Caki2 (cell line): Measurements from ENCODE around the gene RREB1. TPM values are rescaled to one million over a fixed set of nuclear protein-coding genes. Genes with fewer than 3 reads are reported as not detected.

ENCODE experiments used
- DNase-seq: peaks from one replicate; pipeline ENCODE4 v3.0.0-alpha.2; 2015; ENCODE audit warnings: low read depth
- in situ Hi-C: cut with HindIII; loops from 2 replicates; pipeline ENCODE4 v1.10.0; 2016; ENCODE audit warnings: low sequenced_read_pairs, low pct_unique_long_range_greater_than_20kb, mixed read lengths
- total RNA-seq: library from RNA; depleted of rRNA; stranded (reverse); fragments of >200 nt; shearing (Covaris generic); gene quantifications from 2 replicates; pipeline ENCODE4 v1.2.3, GENCODE V29; 2014; ENCODE audit warnings: low replicate concordance

RREB1 gene
- total RNA-seq, 1 experiment from 2014 or later = 5.1 TPM

DNA sequence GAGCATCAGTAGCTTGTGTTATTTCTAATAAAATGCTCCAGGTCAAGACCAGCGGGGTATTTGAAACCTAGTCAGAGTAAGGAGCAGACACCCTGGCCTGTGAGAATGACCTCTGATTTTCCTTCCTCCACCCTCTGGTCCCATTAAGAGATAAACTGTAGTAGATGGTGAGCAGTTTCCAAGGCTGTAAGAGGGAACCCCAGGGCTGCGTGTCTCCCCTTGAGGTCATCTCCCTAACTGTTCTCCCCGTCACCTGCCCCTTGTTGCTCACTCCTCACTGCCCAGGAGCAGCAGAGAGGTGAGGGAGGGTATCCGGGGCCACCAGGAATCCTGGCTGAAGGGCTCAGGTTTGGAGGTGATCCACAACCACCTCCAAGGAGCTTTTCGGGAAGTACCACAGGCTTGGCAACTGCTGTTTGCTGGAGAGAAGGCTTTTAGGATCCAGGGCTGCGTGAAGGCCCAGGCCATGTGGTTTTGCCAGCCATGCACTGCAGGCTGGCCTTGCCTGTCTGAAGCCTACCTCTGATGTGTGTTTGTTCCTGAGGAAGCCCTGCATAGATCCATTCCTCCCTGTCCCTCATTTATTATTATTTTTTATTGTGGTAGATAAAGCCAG is 62.5 kb downstream of the RREB1 start:
- in situ Hi-C loops = no loop called here
- no peak for DNase-seq

DNA sequence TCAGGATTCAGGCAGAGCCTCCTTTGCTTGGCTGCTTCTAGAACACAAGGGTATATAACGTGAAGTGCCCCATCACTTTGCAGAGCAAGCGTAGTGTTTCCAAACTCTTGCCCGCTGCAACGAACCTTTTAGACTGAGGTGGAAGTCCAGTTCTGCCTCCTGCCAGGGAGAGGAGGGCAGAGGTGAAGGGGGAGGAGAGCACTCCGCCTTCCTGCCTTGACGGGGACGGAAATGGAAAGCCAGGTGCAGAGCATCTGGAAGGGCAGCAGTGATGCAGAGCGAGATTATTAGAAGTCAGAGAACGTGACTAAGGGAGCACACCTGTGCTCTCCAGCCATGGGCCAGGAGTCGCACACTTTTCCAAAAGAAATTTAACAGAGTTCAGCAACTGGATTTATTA is 63.4 kb downstream of the RREB1 start:
- DNase-seq = no peak
- in situ Hi-C loops = no loop called here

DNA sequence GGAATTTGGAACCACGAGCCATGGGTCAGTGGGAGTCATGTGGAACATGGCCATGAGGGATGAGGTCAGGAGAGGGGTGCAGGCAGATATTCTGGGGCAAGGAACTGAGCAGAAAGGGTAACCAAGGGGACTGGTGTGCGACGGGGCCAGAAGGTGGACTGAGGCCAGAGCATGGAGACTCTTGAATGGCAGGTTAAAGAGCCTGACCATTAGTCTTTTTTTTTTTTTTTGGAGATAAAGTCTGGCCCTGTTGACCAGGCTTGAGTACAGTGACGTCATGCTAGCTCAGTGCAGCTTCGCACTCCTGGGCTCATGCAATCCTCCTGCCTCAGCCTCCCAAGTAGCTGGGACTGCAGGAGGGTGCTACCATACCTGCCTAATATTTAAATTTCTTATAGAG is 64.0 kb downstream of the RREB1 start:
- no peak for DNase-seq

DNA sequence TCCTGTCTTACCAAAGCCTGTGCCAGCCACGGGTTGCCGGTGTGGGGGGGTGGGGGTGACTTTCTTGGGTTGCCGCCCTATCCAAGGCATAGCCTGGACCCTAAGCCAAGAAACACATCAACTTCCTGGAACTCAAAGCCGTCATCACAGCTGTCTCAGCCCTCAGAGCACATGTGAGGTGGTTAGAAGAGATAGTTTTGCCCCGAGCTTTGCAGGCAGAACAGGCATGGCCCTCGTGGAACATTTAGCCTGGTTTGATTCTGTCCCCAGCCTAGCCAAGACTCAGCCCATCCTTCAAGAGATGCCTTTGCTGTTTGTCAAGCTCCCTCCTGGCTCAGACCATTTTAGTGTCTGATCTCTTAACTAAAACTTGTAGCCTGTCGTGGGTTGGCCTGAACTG is 64.9 kb downstream of the RREB1 start:
- no peak for DNase-seq

More for the DNA sequence above, 64.0 kb downstream of the RREB1 start:
- in situ Hi-C loops = no loop called here

DNA sequence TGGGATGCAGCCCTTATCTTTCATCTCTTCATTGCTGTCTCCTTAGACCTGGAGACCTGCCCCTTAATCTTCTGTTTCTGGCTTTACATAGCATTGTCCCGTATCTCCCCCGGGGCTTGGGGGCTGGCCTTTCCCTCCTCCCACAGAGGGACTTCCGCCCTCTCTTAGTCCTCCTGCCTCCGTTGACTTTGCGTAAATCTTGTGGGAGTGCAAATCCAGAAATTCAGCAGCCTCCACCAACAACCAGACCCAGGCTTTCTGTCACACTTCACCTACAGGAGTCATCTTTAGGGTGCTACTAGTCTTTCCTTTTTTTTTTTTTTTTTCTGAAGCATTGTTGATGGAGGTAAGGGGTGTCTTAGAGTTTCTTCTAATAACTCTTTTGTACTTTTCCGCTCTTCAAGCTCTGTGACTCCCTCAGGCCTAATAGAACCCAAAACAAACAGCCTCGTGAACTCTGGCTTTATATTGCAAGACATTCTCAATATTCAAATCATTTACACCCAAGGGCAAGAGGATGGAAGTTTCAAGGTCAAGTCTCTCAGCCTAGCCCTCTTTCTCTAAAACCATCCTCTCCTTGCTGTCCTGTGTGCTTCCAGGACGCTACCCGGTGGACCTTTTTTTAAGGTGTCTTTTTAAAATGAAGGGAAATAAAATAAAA is 66.2 kb downstream of the RREB1 start:
- no peak for DNase-seq
- in situ Hi-C loops = no loop called here

More for the DNA sequence above, 64.9 kb downstream of the RREB1 start:
- in situ Hi-C loops = no loop called here

DNA sequence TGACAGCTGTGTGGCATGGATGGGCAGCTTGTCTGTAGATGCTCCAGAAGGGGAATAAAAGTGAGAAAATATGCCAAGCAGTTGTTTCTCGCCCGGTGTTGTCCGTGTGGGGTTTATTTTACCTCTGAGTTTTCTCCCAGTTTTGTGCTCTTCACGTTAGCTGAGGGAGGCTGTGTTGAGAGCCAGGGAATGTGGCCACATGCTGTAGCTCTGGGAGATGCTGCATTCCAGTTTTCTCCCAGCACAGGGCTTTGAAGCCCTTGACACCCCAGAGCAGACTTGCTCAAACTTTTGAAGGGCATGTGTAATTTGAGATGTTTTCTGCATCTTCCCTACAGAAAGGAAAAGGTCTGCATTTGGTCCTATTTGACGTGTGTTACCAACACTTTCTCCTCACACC is 67.7 kb downstream of the RREB1 start:
- in situ Hi-C loops = no loop called here
- DNase-seq = no peak

DNA sequence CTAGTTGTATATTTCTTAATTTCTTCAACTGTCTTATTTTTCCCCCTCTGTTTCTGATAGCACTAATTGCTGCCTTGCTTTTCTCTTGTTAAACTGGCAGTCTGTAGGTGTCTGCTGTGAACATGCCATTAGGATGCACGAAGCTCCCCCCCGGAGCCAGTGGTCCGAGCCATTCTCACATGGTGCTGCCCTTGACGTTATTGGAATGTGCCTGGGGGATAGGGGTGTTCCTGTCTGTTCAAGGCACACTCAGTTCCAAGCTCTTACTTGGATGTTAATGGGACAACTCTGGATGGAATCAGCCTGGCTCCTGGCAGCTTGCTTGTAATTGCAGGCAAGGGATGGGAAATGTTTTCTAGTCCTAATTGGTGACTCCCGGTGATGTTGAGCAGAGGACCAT is 68.4 kb downstream of the RREB1 start:
- in situ Hi-C loops = no loop called here
- DNase-seq = no peak

DNA sequence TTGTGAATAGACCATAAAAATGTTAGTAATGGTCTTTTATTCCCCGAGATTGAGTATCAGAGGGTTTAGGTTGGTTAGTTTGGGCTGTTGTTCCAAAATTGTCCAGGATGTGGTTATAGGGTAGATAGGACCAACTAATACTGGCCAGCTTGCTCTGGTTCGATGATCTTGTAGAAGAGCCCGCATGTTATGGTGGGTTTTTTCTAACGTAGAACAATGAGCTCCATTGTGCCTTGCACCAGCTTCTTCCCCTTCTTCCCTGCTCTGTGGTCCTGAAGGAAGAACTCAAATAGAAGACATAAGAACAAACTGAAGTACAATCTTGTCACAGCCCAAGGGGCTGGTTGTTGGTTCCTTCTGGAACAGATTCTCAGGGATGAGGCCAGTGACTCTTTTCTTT is 70.5 kb downstream of the RREB1 start:
- no peak for DNase-seq
- in situ Hi-C loops = no loop called here

DNA sequence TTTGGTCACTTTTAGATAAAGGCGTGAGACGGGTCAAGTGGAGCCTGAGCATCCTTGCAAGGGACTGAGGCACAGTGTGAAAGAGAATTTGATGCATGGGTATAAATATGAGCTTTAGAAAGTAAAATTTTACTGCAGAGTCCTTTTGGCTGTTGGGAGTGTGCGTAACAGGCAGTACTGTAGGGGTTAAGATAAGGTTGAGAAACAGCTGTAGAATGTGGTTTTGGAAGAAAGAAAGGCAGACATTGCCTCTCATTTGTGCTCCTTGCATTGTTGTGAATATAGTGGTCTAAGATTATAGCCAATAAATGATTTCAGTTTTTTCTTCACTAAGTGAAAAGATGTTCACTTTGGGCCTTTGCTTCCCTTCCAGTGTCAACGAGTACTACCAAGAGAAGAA is 73.0 kb downstream of the RREB1 start:
- no peak for DNase-seq
- in situ Hi-C loops = no loop called here

DNA sequence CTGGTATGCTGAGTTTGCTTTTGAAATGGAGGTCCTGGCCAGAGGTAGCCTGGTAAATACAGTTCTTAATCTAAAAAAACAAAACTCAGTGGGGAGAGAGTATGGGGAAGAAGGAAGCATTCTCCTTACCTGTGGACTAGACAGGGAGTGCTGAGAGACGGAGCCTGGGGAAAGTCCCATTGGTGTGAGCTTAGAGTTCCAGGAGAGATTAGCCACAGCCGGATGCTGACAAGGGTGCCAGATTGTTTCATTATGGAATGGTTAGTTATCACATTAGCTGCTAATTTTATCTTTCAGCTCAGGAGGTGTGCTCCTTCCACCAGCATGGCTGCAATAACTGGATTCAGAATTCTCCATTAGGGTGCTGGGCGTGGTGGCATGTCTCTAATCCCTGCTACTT is 75.9 kb downstream of the RREB1 start:
- no peak for DNase-seq
- in situ Hi-C loops = no loop called here

DNA sequence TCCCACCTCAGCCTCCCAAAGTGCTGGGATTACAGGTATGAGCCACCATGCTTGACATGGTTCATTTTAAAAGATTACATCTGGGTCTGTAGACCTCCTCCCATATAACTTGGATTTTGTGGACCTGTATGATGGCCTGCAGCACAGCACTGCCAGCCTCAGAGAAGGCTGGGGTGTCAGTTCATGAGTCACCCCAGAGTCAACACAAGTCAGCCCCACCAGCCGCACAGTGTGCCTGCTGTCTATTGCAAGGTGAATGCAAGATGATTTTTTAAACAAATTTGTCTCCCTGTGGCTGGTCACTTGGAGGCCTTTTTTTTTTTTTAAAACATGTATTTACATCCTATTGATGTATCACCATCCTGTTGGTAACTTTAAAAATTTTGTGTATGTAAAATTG is 76.7 kb downstream of the RREB1 start:
- in situ Hi-C loops = no loop called here
- DNase-seq = no peak

DNA sequence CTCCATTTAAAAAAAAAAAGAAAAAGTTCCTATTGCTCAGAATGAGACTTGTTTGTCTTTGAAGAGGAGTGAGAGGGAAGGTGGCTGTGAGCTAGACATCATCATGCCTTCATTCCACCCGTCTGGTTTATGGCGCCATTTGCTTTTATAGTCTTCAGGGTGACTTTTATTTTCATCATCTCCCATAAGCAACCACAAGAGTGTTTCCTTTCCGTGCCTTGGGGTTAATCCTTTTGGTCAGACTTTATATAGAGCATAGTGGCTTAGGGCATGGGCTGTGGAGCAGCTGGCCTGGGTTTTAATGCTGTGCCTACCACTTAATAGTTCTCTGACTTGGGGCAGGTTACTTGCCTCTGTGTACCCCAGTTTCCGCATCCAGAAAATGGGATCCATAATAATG is 77.8 kb downstream of the RREB1 start:
- in situ Hi-C loops = no loop called here
- DNase-seq = no peak

DNA sequence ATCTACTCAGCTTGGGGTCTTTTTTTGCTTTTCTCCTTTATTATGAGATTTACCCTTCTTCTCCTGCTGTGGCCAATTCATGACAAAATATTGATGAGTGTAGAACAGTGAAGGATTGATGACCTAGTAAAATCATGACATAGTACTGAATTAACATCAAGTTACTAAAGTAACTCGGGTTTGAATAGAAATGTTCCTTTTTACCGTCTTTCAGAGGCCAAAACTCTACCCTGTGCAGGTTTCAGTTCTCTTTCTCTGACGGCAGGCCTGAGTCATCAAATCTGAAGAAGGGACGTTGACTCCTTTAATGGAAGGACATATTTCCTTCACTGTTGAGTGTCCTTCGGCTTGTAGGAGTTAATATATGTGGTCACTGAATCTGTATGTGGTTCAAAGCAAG is 80.7 kb downstream of the RREB1 start:
- no peak for DNase-seq
- in situ Hi-C loops = no loop called here

DNA sequence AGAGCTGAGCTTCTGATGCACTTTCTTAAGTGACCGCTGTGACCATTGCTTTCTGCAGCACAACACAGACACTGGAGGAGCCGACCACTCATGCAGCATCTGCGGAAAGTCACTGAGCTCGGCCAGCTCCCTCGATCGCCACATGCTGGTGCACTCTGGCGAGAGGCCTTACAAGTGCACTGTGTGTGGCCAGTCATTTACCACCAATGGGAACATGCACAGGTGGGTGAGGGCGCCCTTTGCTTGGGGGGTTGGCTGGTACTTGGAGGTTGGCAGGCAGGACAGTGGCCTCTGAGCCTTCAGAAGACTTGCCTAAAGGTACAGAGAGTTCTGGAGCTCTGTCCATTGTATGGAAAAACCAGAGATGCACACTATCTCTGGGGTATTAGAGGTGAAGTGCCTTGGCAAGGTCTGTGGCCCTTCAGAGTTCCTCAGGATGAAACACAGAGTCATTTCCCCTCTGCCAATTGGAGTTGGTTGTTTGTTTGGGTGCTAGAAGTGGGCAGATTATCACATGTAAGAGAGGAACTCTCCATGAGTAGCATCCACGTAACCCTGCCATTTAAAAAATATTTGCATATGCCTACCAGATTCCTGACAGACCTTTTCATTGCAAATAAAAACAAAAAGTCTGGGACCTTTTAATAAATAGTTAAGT is 81.5 kb downstream of the RREB1 start:
- no peak for DNase-seq
- in situ Hi-C loops = no loop called here

DNA sequence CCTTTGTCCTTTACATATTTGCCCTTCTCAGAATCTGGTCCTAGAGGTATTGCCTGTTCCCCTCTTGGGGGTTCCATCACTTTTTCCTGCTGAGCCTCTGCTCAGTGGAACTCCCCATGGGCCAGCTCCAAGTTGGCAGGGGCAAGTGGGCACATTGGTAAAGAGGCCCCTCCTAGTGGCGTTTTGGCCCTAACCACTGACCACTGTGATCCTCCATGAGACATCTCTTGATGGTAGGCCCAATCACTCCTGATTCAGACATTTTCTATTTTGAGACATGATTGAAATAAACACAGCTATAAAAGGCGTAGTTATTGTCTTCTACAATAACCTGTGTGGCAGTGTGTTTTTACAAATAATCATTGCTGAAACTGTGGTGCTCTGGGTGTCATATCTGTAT is 83.0 kb downstream of the RREB1 start:
- in situ Hi-C loops = no loop called here

DNA sequence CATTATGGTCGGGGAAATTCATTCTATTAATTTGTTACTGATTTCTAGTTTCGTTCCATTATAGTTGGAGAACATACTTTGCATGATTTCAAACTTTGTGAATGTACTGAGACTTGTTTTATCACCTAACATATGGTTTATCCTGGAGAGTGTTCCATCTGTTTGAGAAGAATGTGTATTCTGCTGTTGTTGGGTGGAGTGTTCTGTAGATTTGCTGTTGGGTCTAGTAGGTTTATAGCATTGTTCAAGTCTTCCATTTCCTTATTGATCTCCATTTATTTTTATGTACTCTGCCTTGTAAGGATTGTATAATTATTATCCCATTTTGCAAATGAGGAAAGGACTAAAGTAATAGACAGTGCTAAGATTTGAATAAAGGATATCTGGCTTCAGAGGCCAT is 85.4 kb downstream of the RREB1 start:
- DNase-seq = no peak
- in situ Hi-C loops = no loop called here

More for the DNA sequence above, 83.0 kb downstream of the RREB1 start:
- no peak for DNase-seq

DNA sequence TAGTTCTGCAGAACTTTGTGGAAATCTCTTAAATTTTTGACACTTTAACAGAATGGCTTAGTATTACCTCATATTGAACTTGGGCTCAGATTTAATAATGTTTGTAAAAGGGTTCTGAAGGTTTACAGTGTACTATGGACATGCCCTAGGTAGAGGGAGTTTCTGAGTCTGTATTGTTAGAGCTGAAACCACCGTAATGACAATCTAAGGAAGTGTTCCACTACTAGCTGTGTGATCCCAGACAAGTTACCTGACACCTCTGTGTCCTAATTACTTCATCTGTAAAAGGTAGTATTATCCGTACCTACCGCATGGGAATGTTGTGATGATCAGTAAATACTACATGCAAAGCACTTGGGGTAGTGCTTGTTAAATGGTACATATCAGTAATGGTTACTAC is 86.9 kb downstream of the RREB1 start:
- in situ Hi-C loops = no loop called here
- DNase-seq = no peak

DNA sequence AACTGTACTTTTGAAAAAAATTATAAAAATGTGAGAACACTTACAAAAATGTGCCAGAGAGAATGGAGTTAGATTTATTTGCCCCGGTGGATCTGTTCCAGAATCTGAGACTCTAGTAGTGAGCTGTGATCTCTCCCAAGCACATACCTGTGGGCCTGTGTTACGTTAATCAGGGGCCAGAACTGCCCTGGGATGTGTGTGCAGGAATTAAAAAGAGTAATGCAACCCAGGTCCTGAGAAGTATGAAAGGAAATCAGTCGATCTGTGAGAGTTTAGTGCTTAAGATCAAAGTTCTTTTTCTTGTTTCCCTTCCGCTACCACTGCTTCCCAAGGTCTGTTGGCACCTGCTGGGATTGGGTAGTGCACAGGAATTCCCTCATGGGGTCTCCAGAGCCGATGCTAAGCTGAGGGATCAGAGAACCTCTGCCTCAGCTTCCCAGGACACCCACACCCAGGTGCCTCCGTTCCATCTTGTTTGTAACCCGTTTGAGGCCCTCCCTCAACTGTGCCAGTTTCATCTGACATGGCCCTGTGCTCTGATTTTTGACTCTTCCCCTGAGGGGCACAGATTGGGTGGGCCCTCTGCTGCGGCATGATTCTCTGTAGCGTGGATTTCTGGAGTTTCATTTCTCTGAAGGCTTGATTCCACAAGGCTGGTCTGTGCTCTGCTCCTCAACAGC is 87.7 kb downstream of the RREB1 start:
- DNase-seq = no peak

DNA sequence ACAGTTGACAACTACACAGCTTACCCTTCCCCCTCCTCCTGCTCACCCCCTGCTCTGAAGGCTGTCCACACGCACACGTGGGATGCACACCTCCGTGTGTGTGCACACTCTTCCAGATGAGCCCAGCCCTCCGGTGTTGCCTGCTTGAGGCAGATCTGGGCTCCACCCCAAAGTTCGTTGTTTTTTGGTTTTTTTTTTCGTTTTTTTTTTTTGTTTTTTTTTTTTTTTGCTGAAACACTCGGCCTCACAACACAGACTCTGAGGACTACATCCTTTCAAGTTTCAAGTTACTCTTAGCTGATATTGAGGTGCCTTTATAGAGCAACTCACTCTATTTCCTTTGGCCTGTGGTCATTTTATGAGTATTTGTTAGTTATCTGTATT is 88.2 kb downstream of the RREB1 start:
- DNase-seq = no peak
- in situ Hi-C loops = no loop called here

More for the DNA sequence above, 87.7 kb downstream of the RREB1 start:
- in situ Hi-C loops = no loop called here
